ENCODE data around the gene CXCL11.

- TF ChIP-seq GABPA (IDR thresholded peaks at IDR 0.05; ENCODE audit: low read depth, low read length): no peak
- no peak for TF ChIP-seq GABPA (CRISPR knock-in tag; IDR thresholded peaks at IDR 0.05; ENCODE audit: low read depth)
- no peak for TF ChIP-seq EZH2 (conservative IDR thresholded peaks at IDR 0.05; ENCODE audit: low read depth, low read length)
- no peak for TF ChIP-seq CTCF (CRISPR knock-in tag; IDR thresholded peaks at IDR 0.05)
- TF ChIP-seq NCOA1 (CRISPR knock-in tag; IDR thresholded peaks at IDR 0.05): no peak
- no peak for TF ChIP-seq ZBTB10 (CRISPR knock-in tag; IDR thresholded peaks at IDR 0.05; ENCODE audit: borderline replicate concordance)
These were observed 47.6 kb upstream of the CXCL11 start for GRCh38 chr4:76083386-76083988.
